NCI-H446 (cell line): ENCODE data around the gene DLG5.

ENCODE experiments used
- DNase-seq, 2 experiments: peaks; one replicate each; lab custom pipeline; 2025; lab: John Stamatoyannopoulos, UW

DLG5 gene

GRCh38 chr10:77819210-77820112 is 107.1 kb downstream of the DLG5 start:
- DNase-seq = no peak

- no peak for DNase-seq
These were observed 108.2 kb downstream of the DLG5 start for GRCh38 chr10:77818378-77818777.

GRCh38 chr10:77817541-77817940 is 109.0 kb downstream of the DLG5 start:
- DNase-seq = no peak

GRCh38 chr10:77816311-77816710 is 110.2 kb downstream of the DLG5 start:
- DNase-seq = no peak

GRCh38 chr10:77812741-77813140 is 113.8 kb downstream of the DLG5 start:
- no peak for DNase-seq

- no peak for DNase-seq
These were observed 114.6 kb downstream of the DLG5 start for GRCh38 chr10:77811831-77812430.

GRCh38 chr10:77810446-77811335 is 115.9 kb downstream of the DLG5 start:
- DNase-seq = no peak

- DNase-seq = no peak
These were observed 117.2 kb downstream of the DLG5 start for GRCh38 chr10:77809336-77809735.

- no peak for DNase-seq
These were observed 118.8 kb downstream of the DLG5 start for GRCh38 chr10:77807706-77808105.

GRCh38 chr10:77806511-77807157 is 119.9 kb downstream of the DLG5 start:
- no peak for DNase-seq

- no peak for DNase-seq
These were observed 120.9 kb downstream of the DLG5 start for GRCh38 chr10:77805676-77806075.

- no peak for DNase-seq
These were observed 122.2 kb downstream of the DLG5 start for GRCh38 chr10:77804371-77804770.

GRCh38 chr10:77801474-77802161 is 124.9 kb downstream of the DLG5 start:
- DNase-seq = no peak

GRCh38 chr10:77800738-77801266 is 125.8 kb downstream of the DLG5 start:
- no peak for DNase-seq

- DNase-seq = no peak
These were observed 126.2 kb downstream of the DLG5 start for GRCh38 chr10:77800320-77800719.

GRCh38 chr10:77799352-77799751 is 127.2 kb downstream of the DLG5 start:
- DNase-seq = no peak

GRCh38 chr10:77798940-77799339 is 127.6 kb downstream of the DLG5 start:
- no peak for DNase-seq

GRCh38 chr10:77796311-77796915 is 130.1 kb downstream of the DLG5 start:
- no peak for DNase-seq

GRCh38 chr10:77795426-77796055 is 131.0 kb downstream of the DLG5 start:
- no peak for DNase-seq
